ENCODE measurements around the gene SLC2A9.

Gene SLC2A9

GRCh38 chr4:10020871-10021652, at the start of gene SLC2A9:
SLC2A9 (minus strand) TSS chr4:10021497; CDS start chr4:10021429, 68 bp downstream.
- no peak for DNase-seq

GRCh38 chr4:10069075-10069642, 47.9 kb upstream of the SLC2A9 start:
- no peak for DNase-seq

GRCh38 chr4:10066670-10067651, 45.7 kb upstream of the SLC2A9 start:
- no peak for DNase-seq

- no peak for DNase-seq
Observed at GRCh38 chr4:10066206-10066605, 44.9 kb upstream of the SLC2A9 start.

GRCh38 chr4:10063544-10064300, 42.4 kb upstream of the SLC2A9 start:
- peak; percentile 54 for DNase-seq

GRCh38 chr4:10061650-10062415, 40.5 kb upstream of the SLC2A9 start:
- peak; percentile 31 for DNase-seq

GRCh38 chr4:10058371-10058770, 37.1 kb upstream of the SLC2A9 start:
- DNase-seq: no peak

GRCh38 chr4:10057023-10057395, 35.7 kb upstream of the SLC2A9 start:
- no peak for DNase-seq

- DNase-seq: no peak
Observed at GRCh38 chr4:10056334-10057022, 35.2 kb upstream of the SLC2A9 start.

- DNase-seq: no peak
Observed at GRCh38 chr4:10055871-10056270, 34.6 kb upstream of the SLC2A9 start.

GRCh38 chr4:10054571-10055041, 33.3 kb upstream of the SLC2A9 start:
- no peak for DNase-seq

GRCh38 chr4:10053635-10054453, 32.5 kb upstream of the SLC2A9 start:
- DNase-seq: no peak

GRCh38 chr4:10051517-10052135, 30.3 kb upstream of the SLC2A9 start:
- DNase-seq: no peak

GRCh38 chr4:10050721-10051120, 29.4 kb upstream of the SLC2A9 start:
- no peak for DNase-seq

GRCh38 chr4:10050261-10050661, 29.0 kb upstream of the SLC2A9 start:
- DNase-seq: no peak

- DNase-seq: no peak
Observed at GRCh38 chr4:10048941-10049697, 27.8 kb upstream of the SLC2A9 start.

- DNase-seq: no peak
Observed at GRCh38 chr4:10047967-10048366, 26.7 kb upstream of the SLC2A9 start.

- no peak for DNase-seq
Observed at GRCh38 chr4:10046471-10046870, 25.2 kb upstream of the SLC2A9 start.

GRCh38 chr4:10045481-10045880, 24.2 kb upstream of the SLC2A9 start:
- DNase-seq: peak; percentile 89

Data from fibroblast of skin of right quadriceps (primary cell).